AG04450 (cell line): Measurements from ENCODE around the gene NPBWR2. TPM values are rescaled to one million over a fixed set of nuclear protein-coding genes. Genes with fewer than 3 reads are reported as not detected.
"Not testable (repeated sequence)": the region's sequence is repeated elsewhere in the genome, so short reads cannot be mapped to it uniquely, and the experiment has no call there.

ENCODE experiments used
- CTCF ChIA-PET: fragments of 300-600, 350-600 bp; formaldehyde crosslinking; extraction: SDS; loops from one replicate; lab custom pipeline; 2022; ENCODE audit warnings: antibody characterized with exemption, inconsistent platforms; lab: Charles Lee
- POLR2A ChIA-PET: fragments of 350-600 bp; formaldehyde crosslinking; extraction: SDS; loops from one replicate; lab custom pipeline; 2021; ENCODE audit warnings: antibody characterized with exemption, inconsistent platforms; lab: Yijun Ruan, JAX
- DNase-seq: peaks from one replicate; pipeline ENCODE4 v3.0.0-alpha.2; 2011; ENCODE audit warnings: low read depth, low spot score
- H3K27ac ChIP-seq: one replicate; pipeline ENCODE4 v1.5.1; 2012; ENCODE audit warnings: low read depth, low read length, control low read depth
- H3K27me3 ChIP-seq: one replicate; pipeline ENCODE4 v1.6.0; 2012; ENCODE audit warnings: low read length; ENCODE audit not compliant: control insufficient read depth, insufficient read depth
- H3K4me3 ChIP-seq: 2 replicates; pipeline ENCODE4 v1.5.1; 2011; ENCODE audit warnings: mild to moderate bottlenecking, low read depth, low read length, control low read depth
- H3K9me3 ChIP-seq: 2 replicates; pipeline ENCODE4 v1.5.1; 2012; ENCODE audit warnings: low read length; ENCODE audit not compliant: control insufficient read depth, insufficient read depth
- polyA plus RNA-seq: library from polyadenylated mRNA; depleted of rRNA; stranded (reverse); fragments of >200 nt; gene quantifications from 2 replicates; pipeline ENCODE4 v1.2.3, GENCODE V29; 2011
- TF ChIP-seq, protein P1 (sequence below): IDR thresholded peaks from 2 replicates; pipeline ENCODE4 v1.5.1; 2011; ENCODE audit warnings: low read depth, low read length, control low read depth, inconsistent platforms

Gene NPBWR2
- polyA plus RNA-seq, 1 experiment, result not detected

DNA sequence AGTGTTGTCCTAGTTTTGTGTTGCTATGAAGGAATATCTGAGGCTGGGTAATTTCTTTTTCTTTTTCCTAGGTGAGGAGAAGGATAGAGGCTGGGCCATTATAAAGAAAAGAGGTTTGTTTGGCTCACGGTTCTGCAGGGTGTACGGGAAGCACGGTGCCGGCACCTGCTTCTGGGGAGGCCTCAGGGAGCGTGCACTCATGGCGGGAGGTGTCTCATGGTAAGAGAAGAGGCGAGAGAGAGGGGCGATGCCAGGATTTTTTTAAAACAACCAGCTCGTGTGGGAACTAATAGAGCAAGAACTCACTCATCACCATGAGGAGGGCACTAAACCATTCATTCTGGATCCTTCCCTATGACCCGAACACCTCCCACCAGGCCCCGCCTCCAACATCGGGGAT lies 14.2 kb upstream of the NPBWR2 start:
- Histone ChIP-seq H3K4me3 (no peak overlapping the region), H3K27ac (no peak overlapping the region), H3K27me3 (peaks cover 18% of the 10 kb centered on the region), H3K9me3 (no peaks in the 10 kb centered on the region; the same call in 1 of the 2 replicates)
- TF ChIP-seq, protein P1, sequence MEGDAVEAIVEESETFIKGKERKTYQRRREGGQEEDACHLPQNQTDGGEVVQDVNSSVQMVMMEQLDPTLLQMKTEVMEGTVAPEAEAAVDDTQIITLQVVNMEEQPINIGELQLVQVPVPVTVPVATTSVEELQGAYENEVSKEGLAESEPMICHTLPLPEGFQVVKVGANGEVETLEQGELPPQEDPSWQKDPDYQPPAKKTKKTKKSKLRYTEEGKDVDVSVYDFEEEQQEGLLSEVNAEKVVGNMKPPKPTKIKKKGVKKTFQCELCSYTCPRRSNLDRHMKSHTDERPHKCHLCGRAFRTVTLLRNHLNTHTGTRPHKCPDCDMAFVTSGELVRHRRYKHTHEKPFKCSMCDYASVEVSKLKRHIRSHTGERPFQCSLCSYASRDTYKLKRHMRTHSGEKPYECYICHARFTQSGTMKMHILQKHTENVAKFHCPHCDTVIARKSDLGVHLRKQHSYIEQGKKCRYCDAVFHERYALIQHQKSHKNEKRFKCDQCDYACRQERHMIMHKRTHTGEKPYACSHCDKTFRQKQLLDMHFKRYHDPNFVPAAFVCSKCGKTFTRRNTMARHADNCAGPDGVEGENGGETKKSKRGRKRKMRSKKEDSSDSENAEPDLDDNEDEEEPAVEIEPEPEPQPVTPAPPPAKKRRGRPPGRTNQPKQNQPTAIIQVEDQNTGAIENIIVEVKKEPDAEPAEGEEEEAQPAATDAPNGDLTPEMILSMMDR, result no peak
- DNase-seq, result no peak
- ChIA-PET CTCF (interaction anchor here (1.1 to 3.7 kb wide), 6 partner anchors 11 to 83 kb away, joined by 3 to 31 read pairs (median 5); no protein-coding TSS in a partner anchor), POLR2A (no interaction called here)

DNA sequence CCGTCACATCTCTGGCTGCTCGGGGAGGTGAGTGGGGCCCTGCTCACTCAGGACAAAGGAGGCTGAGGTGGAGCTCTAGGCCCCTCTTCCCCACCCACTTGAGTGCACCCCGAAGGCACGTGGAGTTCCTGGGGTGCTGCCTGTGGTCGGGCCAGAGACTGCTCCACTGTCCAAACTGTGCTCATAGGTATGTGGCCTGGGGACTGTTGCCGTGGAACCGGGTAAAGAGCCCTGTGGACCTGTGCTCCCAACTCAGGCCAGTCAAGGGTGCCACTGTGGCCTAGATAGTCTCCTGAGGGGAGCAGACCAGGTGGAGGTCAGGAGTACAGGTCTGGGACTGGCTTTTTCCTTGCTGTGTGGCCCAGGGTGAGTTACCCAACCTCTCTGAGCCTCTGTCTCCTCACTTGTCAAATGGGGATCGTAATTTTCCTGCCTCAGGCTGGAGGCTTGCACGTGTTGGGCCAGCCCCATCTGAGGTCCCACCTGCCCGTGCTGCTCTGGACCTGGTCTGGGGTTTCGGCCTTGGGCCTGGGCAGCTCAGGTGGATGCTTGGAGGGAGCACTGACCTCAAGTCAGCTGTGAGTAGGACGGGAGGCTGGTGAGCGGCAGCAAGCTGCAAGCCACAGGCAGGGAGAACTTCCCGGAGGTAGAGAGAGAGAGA lies 12.4 kb upstream of the NPBWR2 start:
- ChIA-PET CTCF (interaction anchor here (0.6 to 3.7 kb wide), 5 partner anchors 17 to 81 kb away, joined by 4 to 31 read pairs (median 5); partner anchors contain the start of genes OPRL1 and RGS19), POLR2A (no interaction called here)
- Histone ChIP-seq H3K9me3 (no peaks in the 10 kb centered on the region; the same call in 1 of the 2 replicates), H3K4me3 (no peak overlapping the region), H3K27me3 (peaks cover 22% of the 10 kb centered on the region), H3K27ac (no peak overlapping the region)
- DNase-seq, result no peak
- TF ChIP-seq, protein P1, result no peak

DNA sequence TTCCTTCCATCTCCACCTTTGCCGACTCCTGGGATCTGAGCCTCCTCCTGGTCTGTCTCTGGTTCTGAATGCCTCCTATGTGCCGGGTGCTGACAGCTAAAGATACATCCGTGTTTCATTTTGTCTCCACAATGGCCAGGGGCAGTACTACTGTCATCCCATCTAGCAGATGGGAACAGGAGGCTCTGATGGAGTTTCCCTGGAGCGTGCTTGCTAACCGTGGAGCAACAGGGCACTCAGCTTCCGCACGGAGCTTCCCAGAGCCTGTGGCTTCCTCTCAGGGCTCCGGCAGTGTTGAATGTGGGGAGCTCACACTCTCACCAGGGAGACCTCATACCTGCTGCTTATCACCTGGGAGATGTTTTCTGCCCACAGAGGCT lies 11.9 kb upstream of the NPBWR2 start:
- TF ChIP-seq, protein P1, result no peak
- Histone ChIP-seq H3K4me3 (no peak overlapping the region), H3K27me3 (peaks cover 23% of the 10 kb centered on the region), H3K27ac (no peak overlapping the region), H3K9me3 (no peaks in the 10 kb centered on the region; the same call in 1 of the 2 replicates)
- no peak for DNase-seq
- CTCF ChIA-PET, result interaction anchor here (0.5 to 3.7 kb wide), 3 partner anchors 81 to 852 kb away, joined by 3 to 31 read pairs (median 5); no protein-coding TSS in a partner anchor
- POLR2A ChIA-PET, result interaction anchor here (0.6 kb wide), 1 partner anchor 36 kb away, joined by 3 read pairs; no protein-coding TSS in a partner anchor

DNA sequence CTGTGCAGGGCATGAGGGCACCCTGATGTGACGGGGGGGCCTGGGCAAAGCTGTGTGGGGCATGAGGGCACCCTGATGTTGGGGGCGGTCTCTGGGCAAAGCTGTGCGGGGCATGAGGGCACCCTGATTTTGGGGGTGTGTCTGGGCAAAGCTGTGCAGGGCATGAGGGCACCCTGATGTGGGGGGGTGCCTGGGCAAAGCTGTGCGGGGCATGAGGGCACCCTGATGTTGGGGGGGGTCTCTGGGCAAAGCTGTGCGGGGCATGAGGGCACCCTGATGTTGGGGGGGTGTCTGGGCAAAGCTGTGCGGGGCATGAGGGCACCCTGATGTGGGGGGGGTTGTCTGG lies 10.0 kb upstream of the NPBWR2 start:
- H3K9me3 ChIP-seq, DNase-seq, POLR2A ChIA-PET, CTCF ChIA-PET, H3K27ac ChIP-seq, H3K4me3 ChIP-seq: not testable (repeated sequence)
- peaks cover 21% of the 10 kb centered on the region for H3K27me3 ChIP-seq

DNA sequence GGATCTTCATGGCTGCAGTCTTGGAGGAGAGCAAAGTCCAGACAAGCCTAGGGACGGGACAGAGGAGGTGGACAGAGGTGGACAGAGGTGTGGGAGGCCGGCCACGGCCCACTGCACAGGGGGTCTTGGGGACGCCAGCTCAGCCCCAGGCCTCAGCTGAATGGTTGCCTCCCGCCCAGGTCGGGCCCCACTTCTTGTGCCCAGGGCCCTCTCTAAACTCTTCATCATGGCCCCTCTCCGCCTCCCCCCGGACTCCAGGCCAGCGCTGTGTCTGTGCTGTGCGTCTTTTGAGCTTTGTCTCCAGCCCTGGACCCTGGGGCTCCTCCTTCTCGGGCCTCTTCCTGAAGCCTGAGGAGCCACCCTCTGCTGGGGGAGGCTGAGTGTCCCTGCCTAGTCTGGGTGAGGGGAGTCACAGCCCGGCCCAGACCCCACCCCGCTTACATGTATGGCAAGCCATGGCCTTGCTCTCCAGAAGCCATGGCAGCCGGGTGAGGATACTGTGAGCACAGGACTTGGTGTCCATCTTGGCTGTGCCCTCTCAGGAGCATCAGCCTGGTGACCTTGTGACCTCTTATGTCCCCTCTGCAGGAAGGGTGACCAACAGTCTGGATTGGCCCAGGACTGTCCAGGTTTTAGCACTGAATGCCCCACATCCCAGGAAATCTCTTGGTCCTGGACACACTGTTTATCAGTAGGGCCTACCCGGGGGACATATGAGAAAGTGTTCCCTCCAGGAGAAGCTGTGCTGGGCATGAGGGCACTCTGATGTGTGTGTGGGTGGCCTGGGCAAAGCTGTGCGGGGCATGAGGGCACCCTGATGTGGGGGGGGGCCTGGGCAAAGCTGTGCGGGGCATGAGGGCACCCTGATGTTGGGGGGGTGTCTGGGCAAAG lies 9.4 kb upstream of the NPBWR2 start:
- H3K9me3 ChIP-seq, result no peaks in the 10 kb centered on the region; the same call in 1 of the 2 replicates
- TF ChIP-seq, protein P1, result no peak
- H3K27me3 ChIP-seq, result peaks cover 19% of the 10 kb centered on the region
- CTCF ChIA-PET, result interaction anchor here (0.6 kb wide), 1 partner anchor 14 kb away, joined by 3 read pairs; no protein-coding TSS in a partner anchor
- H3K4me3 ChIP-seq, result no peak overlapping the region
- no peak overlapping the region for H3K27ac ChIP-seq
- DNase-seq, result no peak
- POLR2A ChIA-PET, result no interaction called here
